HG03025 (cell line): Measurements from ENCODE around the gene GNA14.
"Not testable (repeated sequence)": the region's sequence is repeated elsewhere in the genome, so short reads cannot be mapped to it uniquely, and the experiment has no call there.

Experiments
- ATAC-seq: cut with Tn5 transposase; IDR thresholded peaks from one replicate; pipeline ENCODE4 v1.9.1; 2021; ENCODE audit warnings: mild to moderate bottlenecking, moderate library complexity; ENCODE audit not compliant: unreplicated experiment, low FRiP score

The GNA14 gene

DNA sequence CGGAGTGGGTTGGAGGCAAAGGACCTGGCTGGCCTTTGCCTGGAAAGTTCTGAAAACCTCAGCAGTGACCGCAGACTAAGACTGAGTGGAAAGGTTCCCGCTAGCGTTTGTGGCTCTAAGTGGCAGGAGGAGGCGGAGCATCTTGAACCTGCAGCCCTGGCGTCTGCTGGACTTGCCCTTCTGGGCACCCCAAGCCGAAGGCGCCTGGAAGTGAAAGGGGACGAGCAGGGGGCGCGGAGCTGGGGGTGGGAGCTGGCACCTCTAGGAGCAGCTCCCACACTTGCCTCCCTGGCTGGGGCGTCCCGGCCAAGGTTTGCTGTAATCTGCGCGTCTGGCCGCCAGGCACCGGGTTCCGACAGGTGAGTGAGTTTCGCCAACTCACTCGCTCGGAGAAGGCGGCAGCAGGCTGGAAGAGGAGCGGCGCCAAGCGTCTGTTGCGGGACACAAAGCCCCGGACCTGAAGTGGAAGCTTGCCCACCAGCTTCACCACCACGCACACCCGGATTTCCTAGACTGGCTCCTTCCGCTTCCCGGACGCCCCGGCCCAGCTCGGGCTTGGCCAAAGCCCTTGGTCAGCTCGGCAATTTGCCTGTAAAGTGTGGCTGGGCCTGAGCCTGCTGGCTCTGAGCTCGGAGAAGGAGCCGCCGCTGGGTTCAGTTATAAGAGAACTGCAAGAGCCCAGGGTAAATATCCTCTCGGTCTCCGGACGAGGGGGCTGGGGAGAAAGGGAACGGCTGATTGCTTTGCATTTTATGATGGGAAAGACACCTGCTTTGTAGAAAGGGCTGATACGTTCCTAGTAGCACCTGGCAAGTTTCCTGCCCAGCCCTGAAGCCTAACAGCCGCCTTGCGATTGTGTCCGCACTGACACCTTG, at the start of gene GNA14:
GNA14 (minus strand) TSS at position 89 of the 875 bp plus-strand sequence. CDS start 529 bp downstream, outside the sequence.
- no peak for ATAC-seq

DNA sequence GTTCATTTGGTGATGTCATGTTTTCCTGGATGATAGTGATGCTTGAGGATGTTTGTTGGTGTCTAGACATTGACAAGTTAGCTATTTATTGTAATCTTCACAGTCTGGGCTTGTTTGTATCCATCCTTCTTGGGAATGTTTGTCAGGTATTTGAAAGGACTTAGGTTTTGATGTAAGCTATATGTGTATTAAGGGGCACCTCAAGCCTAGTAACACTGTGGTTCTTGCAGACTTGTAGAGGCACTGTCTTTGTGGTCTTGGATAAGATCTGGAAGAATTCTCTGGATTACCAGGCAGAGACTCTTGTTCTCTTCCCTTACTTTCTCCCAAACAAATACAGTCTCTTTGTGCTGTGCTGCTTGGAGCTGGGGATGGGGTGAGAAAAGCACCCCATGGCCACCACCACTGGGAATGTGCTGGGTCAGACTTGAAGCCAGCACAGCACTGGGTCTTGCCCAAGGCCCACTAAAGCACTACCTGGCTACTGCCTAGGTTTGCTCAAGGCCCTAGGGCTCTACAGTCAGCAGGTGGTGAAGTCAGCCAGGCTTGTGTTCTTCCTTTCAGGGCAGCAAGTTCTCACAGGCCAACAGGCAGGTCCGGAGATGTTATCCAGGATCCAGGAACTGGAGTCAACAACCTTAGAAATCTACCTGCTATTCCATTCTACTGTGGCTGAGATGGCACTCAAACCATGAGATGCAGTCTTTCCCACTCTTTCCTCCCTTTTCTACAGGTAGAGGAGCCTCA, 49.3 kb upstream of the GNA14 start:
- ATAC-seq = no peak

DNA sequence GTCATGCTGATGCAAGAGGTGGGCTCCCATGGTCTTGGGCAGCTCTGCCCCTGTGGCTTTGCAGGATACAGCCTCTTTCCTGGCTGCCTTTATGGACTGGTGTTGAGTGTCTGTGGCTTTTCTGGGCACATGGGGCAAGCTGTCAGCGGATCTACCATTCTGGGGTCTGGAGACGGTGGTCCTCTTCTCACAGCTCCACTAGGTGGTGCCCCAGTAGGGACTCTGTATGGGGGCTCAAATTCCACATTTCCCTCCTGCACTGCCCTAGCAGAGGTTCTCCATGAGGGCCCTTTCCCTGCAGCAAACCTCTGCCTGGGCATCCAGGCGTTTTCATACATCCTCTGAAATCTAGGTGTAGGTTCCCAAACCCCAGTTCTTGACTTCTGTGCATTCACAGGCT, 42.6 kb upstream of the GNA14 start:
- not testable (repeated sequence) for ATAC-seq

DNA sequence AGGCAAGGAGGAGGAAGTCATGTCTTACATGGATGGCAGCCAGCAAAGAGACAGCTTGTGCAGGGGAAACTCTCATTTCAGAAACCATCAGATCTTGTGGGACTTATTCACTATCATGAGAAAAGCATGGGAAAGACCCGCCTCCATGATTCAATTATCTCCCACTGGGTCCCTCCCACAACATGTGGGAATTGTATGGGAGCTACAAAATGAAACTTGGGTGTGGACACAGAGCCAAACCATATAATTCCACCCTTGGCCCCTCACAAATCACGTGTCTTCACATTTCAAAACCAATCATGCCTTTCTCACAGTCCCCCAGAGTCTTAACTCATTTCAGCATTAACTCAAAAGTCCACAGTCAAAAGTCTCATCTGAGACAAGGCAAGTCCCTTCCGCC, 42.0 kb upstream of the GNA14 start:
- not testable (repeated sequence) for ATAC-seq

DNA sequence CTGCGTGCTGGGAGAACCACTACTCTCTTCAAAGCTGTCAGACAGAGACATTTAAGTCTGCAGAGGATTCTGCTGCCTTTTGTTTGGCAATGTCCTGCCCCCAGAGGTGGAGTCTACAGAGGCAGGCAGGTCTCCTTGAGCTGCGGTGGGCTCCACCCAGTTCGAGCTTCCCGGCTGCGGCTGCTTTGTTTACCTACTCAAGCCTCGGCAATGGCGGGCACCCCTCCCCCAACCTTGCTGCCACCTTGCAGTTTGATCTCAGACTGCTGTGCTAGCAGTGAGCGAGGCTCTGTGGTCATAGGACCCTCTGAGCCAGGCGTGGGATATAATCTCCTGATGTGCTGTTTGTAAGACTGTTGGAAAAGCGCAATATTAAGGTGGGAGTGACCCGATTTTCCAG, 39.6 kb upstream of the GNA14 start:
- not testable (repeated sequence) for ATAC-seq

DNA sequence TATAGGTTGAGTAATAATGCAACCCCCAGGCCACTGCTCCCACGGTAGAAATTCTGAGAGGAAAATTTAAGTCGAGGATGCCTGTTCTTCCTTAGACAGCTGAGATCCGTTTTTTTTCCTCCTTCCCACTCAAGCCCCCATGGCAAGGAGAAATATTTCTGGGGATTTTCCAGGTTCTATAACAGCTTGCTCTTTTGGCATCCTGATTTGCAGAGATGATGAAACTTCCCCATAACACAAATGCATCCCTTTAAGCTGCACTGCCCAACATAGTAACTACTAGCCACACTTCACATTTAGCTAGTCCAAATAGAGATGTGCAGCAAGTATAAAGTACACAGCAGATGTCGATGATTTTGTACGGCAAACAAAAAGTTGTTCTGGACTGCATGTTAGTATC, 32.5 kb upstream of the GNA14 start:
- no peak for ATAC-seq

DNA sequence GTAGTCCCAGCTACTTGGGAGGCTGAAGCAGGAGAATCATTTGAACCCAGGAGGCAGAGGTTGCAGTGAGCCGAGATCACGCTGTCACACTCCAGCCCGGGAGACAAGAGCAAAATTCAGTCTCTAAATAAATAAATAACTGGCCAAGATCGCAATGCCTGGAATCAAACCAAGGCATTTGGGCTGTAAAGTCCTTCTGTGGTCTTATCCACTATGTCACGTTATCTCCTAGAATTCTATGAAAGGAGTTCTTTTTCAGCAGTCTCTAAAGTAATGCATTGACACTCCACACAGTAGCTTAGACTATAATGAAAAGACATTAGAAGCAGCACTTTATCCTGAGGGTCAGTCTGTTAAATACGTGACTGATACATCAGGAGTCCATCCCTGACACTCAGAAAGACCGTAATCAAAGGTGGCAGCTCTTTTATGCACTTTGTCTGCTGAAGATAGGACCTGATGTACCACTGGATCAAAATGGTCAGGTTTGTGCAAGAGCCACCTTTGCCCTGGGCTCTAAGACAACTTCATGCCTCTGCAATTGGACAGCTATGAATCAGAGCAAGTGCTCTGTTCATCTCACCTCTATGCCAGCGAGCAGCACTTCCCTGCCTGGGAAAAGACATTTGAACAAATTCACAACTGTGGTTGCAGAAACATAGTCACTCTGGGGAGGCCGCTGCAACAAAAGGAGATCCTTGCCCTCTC, 31.7 kb upstream of the GNA14 start:
- ATAC-seq = no peak

DNA sequence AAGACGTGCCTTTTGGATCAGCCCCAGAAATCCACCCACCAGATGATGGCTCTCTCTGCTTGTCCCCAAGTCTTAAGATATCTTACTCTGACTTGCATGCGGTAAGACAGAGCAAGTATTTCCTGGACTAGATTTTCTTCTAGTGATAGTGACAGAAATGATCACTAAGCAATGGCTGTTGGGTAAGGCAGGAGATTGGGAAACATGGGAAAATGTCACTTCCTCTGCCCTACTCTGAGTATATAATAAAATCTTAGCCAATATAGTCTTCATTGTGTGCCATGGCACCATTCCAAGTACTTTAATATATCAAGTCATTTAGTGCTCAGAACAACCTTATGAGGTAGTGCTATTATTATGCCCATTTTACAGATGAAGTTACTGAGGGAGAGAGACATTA, 31.0 kb upstream of the GNA14 start:
- no peak for ATAC-seq

DNA sequence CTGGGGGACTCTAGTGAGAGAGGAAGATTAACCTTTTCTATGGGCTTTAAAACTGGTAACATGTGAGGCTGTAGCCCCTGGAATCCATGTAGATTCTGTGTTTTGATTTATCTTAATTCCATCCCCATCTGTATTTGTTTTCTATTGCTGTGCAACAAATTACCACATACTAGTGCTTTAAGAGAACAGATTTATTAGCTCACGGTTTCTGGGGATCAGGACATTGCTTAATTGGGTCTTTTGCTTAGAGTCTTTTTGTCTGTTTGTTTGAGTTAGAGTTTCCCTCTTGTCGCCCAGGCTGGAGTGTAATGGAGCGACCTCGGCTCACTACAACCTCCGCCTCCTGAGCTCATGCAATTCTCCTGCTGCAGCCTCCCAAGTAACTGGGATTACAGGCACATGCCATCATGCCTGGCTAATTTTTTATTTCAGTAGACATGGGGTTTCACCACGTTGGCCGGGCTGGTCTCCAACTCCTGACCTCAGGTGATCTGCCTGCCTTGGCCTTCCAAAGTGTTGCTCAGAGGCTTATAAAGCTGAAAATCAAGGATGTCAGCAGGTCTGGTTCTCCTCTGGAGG, 29.9 kb upstream of the GNA14 start:
- ATAC-seq = no peak

DNA sequence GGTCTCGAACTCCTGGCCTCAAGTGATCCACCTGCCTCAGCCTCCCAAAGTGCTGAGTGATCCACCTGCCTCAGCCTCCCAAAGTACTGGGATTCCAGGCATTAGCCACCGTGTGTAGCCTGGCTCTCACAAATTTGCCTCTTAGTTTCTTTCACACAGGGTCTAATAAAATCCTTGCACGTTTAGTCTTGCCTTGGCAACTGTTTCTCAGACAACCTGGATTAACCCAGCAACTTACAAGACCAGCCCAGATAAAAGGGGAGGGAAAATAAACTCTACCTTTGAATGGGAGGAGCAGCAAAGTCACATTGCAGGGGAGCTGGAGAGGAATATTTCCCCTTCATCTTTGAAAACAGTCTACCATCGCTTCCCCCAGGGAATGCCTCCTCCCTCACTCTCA, 29.3 kb upstream of the GNA14 start:
- ATAC-seq = no peak

DNA sequence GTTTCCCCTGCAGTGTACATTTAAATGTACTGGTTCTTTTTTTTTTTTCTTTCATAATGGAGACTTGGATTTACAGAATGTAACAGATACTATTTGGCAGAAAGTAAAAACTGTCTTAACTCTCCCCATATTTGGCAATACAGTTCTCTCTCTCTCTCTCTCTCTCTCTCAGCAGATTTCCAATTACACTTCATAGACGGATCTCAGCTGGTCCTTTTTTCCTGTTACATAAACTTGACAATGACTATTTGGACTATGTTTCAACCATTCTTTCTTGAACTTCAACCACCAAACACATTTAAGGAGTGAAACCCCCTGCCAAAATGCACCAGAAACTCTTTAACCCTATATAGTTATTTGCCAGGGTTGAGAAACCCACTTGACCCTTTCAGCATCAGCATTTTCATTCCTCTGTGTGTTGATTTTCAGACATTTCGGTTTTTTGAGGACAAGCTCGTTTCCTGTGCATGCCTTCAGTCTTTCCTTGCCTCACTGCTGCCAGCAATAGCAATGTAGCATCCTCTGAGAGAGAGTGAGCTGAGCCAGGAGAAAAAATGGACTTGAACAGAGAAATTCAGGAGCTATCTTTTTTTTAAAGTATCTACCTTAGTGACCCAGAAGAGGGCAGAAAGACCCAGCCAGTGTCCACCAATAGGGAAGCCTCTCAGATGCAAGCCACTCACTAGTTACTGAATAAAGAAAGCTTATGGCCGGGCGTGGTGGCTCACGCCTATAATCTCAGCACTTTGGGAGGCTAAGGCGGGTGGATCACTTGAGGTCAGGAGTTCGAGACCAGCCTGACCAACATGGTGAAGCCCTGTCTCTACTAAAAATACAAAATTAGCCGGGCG, 26.0 kb upstream of the GNA14 start:
- no peak for ATAC-seq

DNA sequence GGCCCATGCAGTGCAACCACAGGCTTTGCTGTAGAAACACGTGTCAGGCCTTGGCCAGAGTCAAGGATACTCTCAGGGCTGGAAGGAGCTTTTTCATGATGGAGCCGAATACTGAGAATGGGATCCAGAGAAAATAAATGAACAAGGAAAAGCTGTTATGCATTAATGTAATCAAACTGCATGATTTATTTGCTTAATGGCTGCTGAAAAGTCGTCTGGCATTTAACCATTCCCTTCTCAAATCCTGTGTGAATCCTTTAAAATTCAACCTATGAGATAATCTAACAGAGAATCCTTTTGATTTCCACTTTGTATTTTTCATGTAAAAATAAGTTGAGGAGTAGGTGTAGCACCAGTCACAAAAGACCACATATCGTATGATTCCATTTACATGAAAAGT, 24.1 kb upstream of the GNA14 start:
- ATAC-seq = no peak

DNA sequence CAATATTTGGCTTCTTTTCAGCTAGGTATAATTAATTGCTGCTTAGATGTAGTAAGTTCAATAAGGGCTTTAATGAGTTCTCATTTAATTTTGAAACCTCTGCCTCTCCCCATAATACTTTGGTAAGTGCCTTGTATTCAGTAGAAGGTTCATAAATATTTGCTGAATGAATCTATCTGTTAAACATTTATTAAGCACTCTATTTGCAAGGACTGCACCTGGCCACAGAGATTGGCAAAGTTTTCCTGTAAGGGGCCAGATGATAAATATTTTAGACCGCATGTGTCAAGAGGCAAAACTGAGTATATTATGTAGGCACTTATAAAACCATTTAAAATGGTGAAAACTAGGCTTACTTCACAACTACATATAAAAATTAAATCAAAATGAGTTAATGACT, 19.0 kb upstream of the GNA14 start:
- no peak for ATAC-seq

DNA sequence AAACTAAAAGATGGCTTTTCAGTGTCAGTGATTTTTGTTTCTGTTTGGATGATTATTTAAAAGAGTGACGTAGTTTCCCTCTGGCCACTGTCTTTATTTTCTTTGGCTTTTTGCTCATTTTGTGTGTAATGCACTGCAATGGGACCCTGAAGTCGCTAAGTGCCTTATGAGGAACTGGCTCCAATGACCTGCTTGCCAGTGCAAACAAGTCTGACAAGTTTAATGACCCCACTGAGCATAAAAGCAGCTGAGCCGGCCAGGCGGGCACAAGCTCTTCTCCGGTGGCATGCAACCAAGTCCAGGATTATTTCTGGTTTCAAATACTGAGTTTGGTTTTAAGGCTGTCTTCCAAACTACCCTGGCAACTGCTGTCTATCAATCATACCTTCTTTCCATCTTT, 15.6 kb upstream of the GNA14 start:
- no peak for ATAC-seq

DNA sequence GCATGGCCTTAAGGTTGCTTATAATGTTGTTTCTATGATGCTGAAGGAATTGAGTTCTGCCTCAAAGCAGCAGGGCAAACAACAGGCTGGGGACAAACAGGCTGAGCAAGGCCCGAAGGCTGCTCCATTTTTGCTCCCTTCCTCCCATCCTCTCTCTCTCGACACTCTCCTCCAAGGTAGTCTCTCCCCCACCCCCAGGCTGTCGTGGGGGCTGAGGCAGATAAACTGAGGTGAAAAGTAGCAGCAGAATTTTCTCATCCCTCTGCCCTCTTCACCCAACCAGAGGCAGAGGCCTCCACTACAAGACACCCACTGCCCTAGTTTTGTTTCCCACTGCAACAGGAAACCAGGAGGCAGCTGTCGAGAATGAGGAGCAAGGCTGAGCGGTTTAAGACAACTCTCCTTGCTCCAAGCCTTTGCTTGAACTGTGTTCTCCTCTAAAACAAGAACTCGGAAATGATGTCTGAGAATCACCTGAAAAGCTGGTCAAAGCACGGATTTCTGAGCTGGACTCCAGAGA, 13.5 kb upstream of the GNA14 start:
- ATAC-seq = no peak

DNA sequence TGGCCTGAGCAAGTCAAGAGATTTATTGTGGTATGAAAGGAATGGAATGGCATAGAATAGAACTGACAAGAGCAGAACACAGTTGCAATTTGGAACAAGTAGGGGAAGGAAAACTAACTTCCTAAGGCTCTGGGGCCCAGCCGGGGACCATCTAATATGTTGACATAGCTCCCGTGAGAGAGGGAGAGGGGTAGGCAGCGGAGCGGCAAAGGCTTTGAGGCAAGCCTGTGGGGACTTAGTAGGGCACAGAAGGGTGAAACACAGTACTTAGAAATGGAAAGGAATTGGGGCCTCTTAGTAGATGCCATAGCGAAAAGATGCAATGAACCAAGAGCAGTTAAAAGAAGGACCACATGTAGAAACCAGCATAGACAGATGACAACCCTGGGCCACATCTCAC, 11.8 kb upstream of the GNA14 start:
- no peak for ATAC-seq

DNA sequence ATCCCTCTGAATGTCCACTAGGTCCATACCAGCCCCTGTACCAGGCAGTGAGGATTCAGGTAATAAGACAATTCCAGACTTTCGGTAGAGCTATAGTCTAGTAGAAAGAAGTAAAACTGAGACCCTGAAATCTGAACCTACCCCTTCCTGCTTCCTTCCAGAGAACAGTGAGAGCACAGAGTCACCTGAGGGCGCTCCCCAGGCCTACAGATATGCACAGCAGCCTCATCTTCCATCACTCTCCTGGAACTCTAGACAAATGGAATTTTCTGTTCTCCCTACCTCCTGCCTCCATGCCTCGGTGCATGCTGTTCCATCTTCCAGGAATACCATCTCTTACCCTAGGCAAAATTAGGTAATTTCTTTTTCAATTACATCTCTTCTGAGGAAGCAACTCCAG, 3.1 kb upstream of the GNA14 start:
- ATAC-seq = no peak

DNA sequence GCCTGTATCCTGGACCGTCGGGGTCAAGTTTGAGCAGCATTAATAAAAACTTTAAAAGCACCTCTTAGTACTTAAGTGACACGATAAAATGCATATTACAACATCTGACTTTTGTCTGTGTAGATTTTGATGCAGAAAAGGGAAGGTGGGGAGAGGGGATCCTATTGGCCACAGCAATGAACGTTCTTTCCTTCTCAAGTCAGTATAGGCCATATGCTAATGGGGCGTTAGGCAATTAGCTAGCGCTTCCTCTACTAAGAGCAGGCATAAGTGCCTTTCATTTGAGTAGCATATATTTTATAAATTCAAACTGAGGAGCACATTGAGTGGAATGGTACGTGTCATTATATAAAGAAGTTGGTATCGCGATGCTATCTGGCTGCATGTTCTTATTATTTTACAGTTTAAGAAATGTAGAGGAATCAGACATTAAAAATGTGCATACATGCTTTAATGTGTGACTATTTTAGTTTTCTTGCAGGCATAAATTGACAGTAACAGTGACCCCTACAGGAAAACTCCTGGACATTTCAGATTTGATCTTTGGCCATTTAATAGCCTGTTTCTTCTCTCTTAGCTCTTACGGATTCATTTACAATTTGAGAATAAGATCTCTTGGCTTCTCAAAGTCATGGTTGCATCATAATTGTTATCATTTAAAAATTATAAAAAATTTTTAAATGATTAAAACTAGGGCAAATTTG, 1.1 kb upstream of the GNA14 start:
- no peak for ATAC-seq
